Astrocyte (in vitro differentiated cells and primary cell): ENCODE results near the gene CDC37. TPM values are rescaled to one million over a fixed set of nuclear protein-coding genes. Genes with fewer than 3 reads are reported as not detected.
A peak's percentile ranks its signal among the peaks of the same experiment; 100 is the strongest.
"Not testable (repeated sequence)": the region's sequence is repeated elsewhere in the genome, so short reads cannot be mapped to it uniquely, and the experiment has no call there.

Source experiments
- DNase-seq: peaks from one replicate; pipeline ENCODE4 v3.0.0-alpha.2; 2010; ENCODE audit warnings: low read depth
- FAIRE-seq: peaks from 2 replicates; lab custom pipeline; 2011; peaks lifted over from hg19 to GRCh38; lab: Jason Lieb, UNC
- H2AFZ ChIP-seq: 2 replicates; pipeline ENCODE4 v1.6.0; 2012; ENCODE audit warnings: low read depth, low read length, inconsistent platforms
- H3K27ac ChIP-seq: 2 replicates; pipeline ENCODE4 v1.5.1; 2011; ENCODE audit warnings: low read depth, low read length, inconsistent platforms
- H3K27me3 ChIP-seq: 2 replicates; pipeline ENCODE4 v1.6.0; 2011; ENCODE audit warnings: low read length, inconsistent platforms; ENCODE audit not compliant: insufficient read depth
- H3K36me3 ChIP-seq: 2 replicates; pipeline ENCODE4 v1.5.1; 2011; ENCODE audit warnings: low read length, inconsistent platforms; ENCODE audit not compliant: insufficient read depth
- H3K4me1 ChIP-seq: 2 replicates; pipeline ENCODE4 v1.5.1; 2011; ENCODE audit warnings: low read length, inconsistent platforms; ENCODE audit not compliant: insufficient read depth
- H3K4me2 ChIP-seq: 2 replicates; pipeline ENCODE4 v1.6.0; 2012; ENCODE audit warnings: low read length, inconsistent platforms
- H3K4me3 ChIP-seq: 2 replicates; pipeline ENCODE4 v1.5.1; 2011; ENCODE audit warnings: low read depth, mild to moderate bottlenecking, low read length, inconsistent platforms; ENCODE audit not compliant: insufficient read depth
- H3K79me2 ChIP-seq: 2 replicates; pipeline ENCODE4 v1.6.0; 2012; ENCODE audit warnings: mild to moderate bottlenecking, low read length, inconsistent platforms; ENCODE audit not compliant: insufficient read depth
- H3K9ac ChIP-seq: 2 replicates; pipeline ENCODE4 v1.6.0; 2012; ENCODE audit warnings: mild to moderate bottlenecking, low read length, inconsistent platforms
- H3K9me3 ChIP-seq: 2 replicates; pipeline ENCODE4 v1.5.1; 2012; ENCODE audit warnings: low read depth, mild to moderate bottlenecking, low read length, inconsistent platforms; ENCODE audit not compliant: insufficient read depth
- H4K20me1 ChIP-seq: 2 replicates; pipeline ENCODE4 v1.6.0; 2012; ENCODE audit warnings: low read length, inconsistent platforms; ENCODE audit not compliant: insufficient read depth
- H3K27ac Mint-ChIP-seq: one replicate; pipeline ENCODE4 v1.8.0; 2021; ENCODE audit warnings: mild to moderate bottlenecking, mixed read lengths; ENCODE audit not compliant: unreplicated experiment
- H3K27me3 Mint-ChIP-seq: one replicate; pipeline ENCODE4 v1.8.0; 2021; ENCODE audit warnings: low read depth, mixed read lengths; ENCODE audit not compliant: unreplicated experiment
- H3K36me3 Mint-ChIP-seq: one replicate; pipeline ENCODE4 v1.8.0; 2021; ENCODE audit warnings: low read depth, mixed read lengths; ENCODE audit not compliant: unreplicated experiment
- H3K4me1 Mint-ChIP-seq: one replicate; pipeline ENCODE4 v1.8.0; 2021; ENCODE audit warnings: low read depth, mixed read lengths; ENCODE audit not compliant: unreplicated experiment
- H3K4me3 Mint-ChIP-seq: one replicate; pipeline ENCODE4 v1.8.0; 2021; ENCODE audit warnings: mild to moderate bottlenecking, moderate library complexity, mixed read lengths; ENCODE audit not compliant: unreplicated experiment
- H3K9me3 Mint-ChIP-seq: one replicate; pipeline ENCODE4 v1.8.0; 2021; ENCODE audit warnings: mild to moderate bottlenecking, mixed read lengths; ENCODE audit not compliant: unreplicated experiment
- CTCF ChIP-seq: IDR thresholded peaks from 2 replicates; pipeline ENCODE4 v1.5.1; 2011; ENCODE audit warnings: low read depth, mild to moderate bottlenecking, inconsistent platforms, low read length, moderate library complexity; ENCODE audit not compliant: insufficient read depth
- EZH2 ChIP-seq: IDR thresholded peaks from 2 replicates; pipeline ENCODE4 v1.6.1; 2012; ENCODE audit warnings: mild to moderate bottlenecking, low read length, inconsistent platforms; ENCODE audit not compliant: insufficient read depth
- total RNA-seq: library from RNA; stranded (reverse); gene quantifications from 2 replicates; pipeline ENCODE4 v1.2.1, GENCODE V29; 2021

The CDC37 gene
- total RNA-seq, 1 donor from 2014 or later: 240 TPM

GRCh38 chr19:10399878-10400277, 3.5 kb downstream of the CDC37 start:
- H3K36me3 Mint-ChIP-seq: peaks cover 22% of the 10 kb centered on the region
- H3K79me2 ChIP-seq: peaks cover 73% of the 10 kb centered on the region
- H4K20me1 ChIP-seq: peaks cover 74% of the 10 kb centered on the region
- no peak for DNase-seq
- no peak overlapping the region for H3K4me3 ChIP-seq
- no peaks in the 10 kb centered on the region for H3K9me3 ChIP-seq
- H3K36me3 ChIP-seq: peaks cover 15% of the 10 kb centered on the region
- peaks cover 15% of the 10 kb centered on the region for H3K4me1 Mint-ChIP-seq
- no peaks in the 10 kb centered on the region for H3K27me3 ChIP-seq
- H3K4me1 ChIP-seq: peaks cover 24% of the 10 kb centered on the region
- H3K27ac ChIP-seq: no peak overlapping the region
- no peak overlapping the region for H3K9ac ChIP-seq
- H3K9me3 Mint-ChIP-seq: no peaks in the 10 kb centered on the region
- H3K4me2 ChIP-seq: no peak overlapping the region
- FAIRE-seq: no peak
- H3K27me3 Mint-ChIP-seq: no peaks in the 10 kb centered on the region
- H3K4me3 Mint-ChIP-seq: no peak overlapping the region
- H2AFZ ChIP-seq: no peak overlapping the region
- no peak overlapping the region for H3K27ac Mint-ChIP-seq
- TF ChIP-seq CTCF (no peak), EZH2 (no peak)

GRCh38 chr19:10399340-10399739, 4.0 kb downstream of the CDC37 start:
- H3K4me1 ChIP-seq: peaks cover 21% of the 10 kb centered on the region
- H3K27me3 ChIP-seq, H3K4me3 Mint-ChIP-seq, H3K27ac Mint-ChIP-seq, H2AFZ ChIP-seq, H3K27ac ChIP-seq, H3K4me2 ChIP-seq, H3K4me3 ChIP-seq, H3K9me3 Mint-ChIP-seq, H3K9me3 ChIP-seq, H3K27me3 Mint-ChIP-seq, FAIRE-seq, DNase-seq, H3K9ac ChIP-seq: not testable (repeated sequence)
- Mint-ChIP-seq H3K36me3 (peaks cover 22% of the 10 kb centered on the region), H3K4me1 (peaks cover 15% of the 10 kb centered on the region)
- peaks cover 17% of the 10 kb centered on the region for H3K36me3 ChIP-seq
- H3K79me2 ChIP-seq: peaks cover 73% of the 10 kb centered on the region
- peaks cover 74% of the 10 kb centered on the region for H4K20me1 ChIP-seq

GRCh38 chr19:10398819-10399218, 4.5 kb downstream of the CDC37 start:
- H3K9me3 ChIP-seq: no peaks in the 10 kb centered on the region
- no peaks in the 10 kb centered on the region for H3K27me3 ChIP-seq
- no peak for DNase-seq
- H3K27me3 Mint-ChIP-seq: no peaks in the 10 kb centered on the region
- H3K9me3 Mint-ChIP-seq: no peaks in the 10 kb centered on the region
- H3K27ac Mint-ChIP-seq: no peak overlapping the region
- peak overlapping the region; percentile 23 for H3K9ac ChIP-seq
- no peak for TF ChIP-seq CTCF
- TF ChIP-seq EZH2: no peak
- H3K27ac ChIP-seq: no peak overlapping the region
- H2AFZ ChIP-seq: no peak overlapping the region
- no peak for FAIRE-seq
- H3K4me2 ChIP-seq: no peak overlapping the region
- H3K4me1 ChIP-seq: peaks cover 16% of the 10 kb centered on the region
- H3K79me2 ChIP-seq: peaks cover 73% of the 10 kb centered on the region
- peaks cover 22% of the 10 kb centered on the region for H3K36me3 Mint-ChIP-seq
- no peak overlapping the region for H3K4me3 Mint-ChIP-seq
- H3K36me3 ChIP-seq: peaks cover 17% of the 10 kb centered on the region
- peaks cover 15% of the 10 kb centered on the region for H3K4me1 Mint-ChIP-seq
- peaks cover 74% of the 10 kb centered on the region for H4K20me1 ChIP-seq
- no peak overlapping the region for H3K4me3 ChIP-seq
